ENCODE measurements around the gene SNX10.

The SNX10 gene

GRCh38 chr7:26399736-26400135, 108.1 kb downstream of the SNX10 start:
- DNase-seq (ENCODE audit: low read depth in 1 of 2, low spot score in 1 of 2), result no peak

GRCh38 chr7:26403640-26404039, 112.0 kb downstream of the SNX10 start:
- DNase-seq (ENCODE audit: low read depth in 1 of 2, low spot score in 1 of 2), result no peak

- DNase-seq (ENCODE audit: low read depth in 1 of 2, low spot score in 1 of 2), result no peak
Observed at GRCh38 chr7:26404189-26404996, 112.7 kb downstream of the SNX10 start.

GRCh38 chr7:26406433-26406832, 114.8 kb downstream of the SNX10 start:
- DNase-seq (ENCODE audit: low read depth in 1 of 2, low spot score in 1 of 2), result no peak

- no peak for DNase-seq (ENCODE audit: low read depth in 1 of 2, low spot score in 1 of 2)
Observed at GRCh38 chr7:26409661-26410547, 118.2 kb downstream of the SNX10 start.

GRCh38 chr7:26413007-26413691, 121.5 kb downstream of the SNX10 start:
- no peak for DNase-seq (ENCODE audit: low read depth in 1 of 2, low spot score in 1 of 2)

- DNase-seq (ENCODE audit: low read depth in 1 of 2, low spot score in 1 of 2), result no peak
Observed at GRCh38 chr7:26416004-26416403, 124.3 kb downstream of the SNX10 start.

- no peak for DNase-seq (ENCODE audit: low read depth in 1 of 2, low spot score in 1 of 2)
Observed at GRCh38 chr7:26417911-26418413, 126.3 kb downstream of the SNX10 start.

- no peak for DNase-seq (ENCODE audit: low read depth in 1 of 2, low spot score in 1 of 2)
Observed at GRCh38 chr7:26419198-26419597, 127.5 kb downstream of the SNX10 start.

- no peak for DNase-seq (ENCODE audit: low read depth in 1 of 2, low spot score in 1 of 2)
Observed at GRCh38 chr7:26420422-26421019, 128.9 kb downstream of the SNX10 start.

GRCh38 chr7:26422761-26423160, 131.1 kb downstream of the SNX10 start:
- DNase-seq (ENCODE audit: low read depth in 1 of 2, low spot score in 1 of 2), result no peak

- no peak for DNase-seq (ENCODE audit: low read depth in 1 of 2, low spot score in 1 of 2)
Observed at GRCh38 chr7:26423436-26423835, 131.8 kb downstream of the SNX10 start.

All from activated CD4-positive, alpha-beta T cell treated with anti-CD3 and anti-CD28 coated beads, Interleukin-2, amount 50 U/mL, for 24 hours (primary cell).